Kidney capillary endothelial cell (primary cell): ENCODE data around the gene ATP1A4.

Experiments
- DNase-seq: peaks from one replicate; pipeline ENCODE4 v3.0.0-alpha.2; 2018; ENCODE audit warnings: low spot score

ATP1A4 gene

GRCh38 chr1:160144921-160145320, 6.5 kb upstream of the ATP1A4 start:
- no peak for DNase-seq

GRCh38 chr1:160146107-160146506, 5.3 kb upstream of the ATP1A4 start:
- no peak for DNase-seq

DNA sequence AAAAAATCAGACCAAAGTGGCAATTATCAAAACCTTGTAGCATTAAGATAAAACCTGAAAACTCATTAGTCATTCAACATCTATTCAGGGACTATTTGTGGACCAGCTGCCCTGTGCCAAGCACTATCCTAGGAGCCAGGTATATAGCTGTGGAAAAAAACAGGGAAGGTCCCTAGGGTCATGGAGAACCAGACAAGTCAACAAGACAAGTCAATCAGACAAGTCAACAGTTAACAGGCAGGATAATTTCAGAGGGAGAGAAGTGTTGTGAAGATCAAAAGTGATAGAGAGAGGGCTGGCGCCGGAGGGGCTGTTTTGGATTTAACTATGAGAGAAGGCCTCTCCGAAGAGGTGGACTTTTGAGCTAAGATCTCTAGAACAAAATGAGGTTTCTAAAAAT, 3.3 kb upstream of the ATP1A4 start:
- DNase-seq, result no peak

DNA sequence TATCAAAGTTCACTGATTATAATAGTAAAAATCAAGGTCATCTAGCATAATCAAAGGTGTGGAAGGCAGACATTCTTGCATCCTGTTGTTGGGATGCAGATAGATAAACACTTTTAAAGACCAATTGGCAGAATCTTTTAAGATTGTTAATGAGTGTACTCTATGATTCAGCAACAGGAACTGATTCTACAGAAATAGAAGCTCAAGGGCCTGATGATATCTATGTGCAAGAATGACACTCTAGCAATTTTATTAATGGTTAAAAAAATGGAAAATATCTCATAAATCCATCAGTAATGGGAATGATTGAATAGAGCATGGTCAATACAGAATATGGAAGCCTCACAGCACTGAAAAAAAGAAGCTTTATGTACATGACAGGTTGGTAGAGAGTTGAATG, 2.2 kb upstream of the ATP1A4 start:
- no peak for DNase-seq

- no peak for DNase-seq
Measured at GRCh38 chr1:160149716-160150115, 1.7 kb upstream of the ATP1A4 start.

DNA sequence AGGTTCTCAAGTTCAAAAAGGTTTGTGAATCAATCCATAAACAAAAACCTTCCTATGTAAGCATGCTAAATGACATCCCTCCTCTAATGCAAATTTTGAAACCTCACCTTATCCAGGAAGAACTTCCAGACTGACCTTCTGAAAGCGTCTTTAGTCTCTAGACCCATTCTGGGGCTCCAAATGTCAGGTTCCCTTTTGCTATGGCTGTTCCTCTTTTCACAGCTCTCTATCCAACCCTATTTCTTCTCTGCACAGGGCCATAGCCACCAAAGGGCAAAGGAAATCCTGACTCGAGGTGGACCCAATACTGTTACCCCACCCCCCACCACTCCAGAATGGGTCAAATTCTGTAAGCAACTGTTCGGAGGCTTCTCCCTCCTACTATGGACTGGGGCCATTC, 3.4 kb downstream of the ATP1A4 start:
- no peak for DNase-seq

GRCh38 chr1:160156361-160156760, 5.0 kb downstream of the ATP1A4 start:
- DNase-seq, result no peak

GRCh38 chr1:160157174-160157573, 5.8 kb downstream of the ATP1A4 start:
- no peak for DNase-seq

- DNase-seq, result no peak
Measured at GRCh38 chr1:160158031-160158430, 6.6 kb downstream of the ATP1A4 start.

DNA sequence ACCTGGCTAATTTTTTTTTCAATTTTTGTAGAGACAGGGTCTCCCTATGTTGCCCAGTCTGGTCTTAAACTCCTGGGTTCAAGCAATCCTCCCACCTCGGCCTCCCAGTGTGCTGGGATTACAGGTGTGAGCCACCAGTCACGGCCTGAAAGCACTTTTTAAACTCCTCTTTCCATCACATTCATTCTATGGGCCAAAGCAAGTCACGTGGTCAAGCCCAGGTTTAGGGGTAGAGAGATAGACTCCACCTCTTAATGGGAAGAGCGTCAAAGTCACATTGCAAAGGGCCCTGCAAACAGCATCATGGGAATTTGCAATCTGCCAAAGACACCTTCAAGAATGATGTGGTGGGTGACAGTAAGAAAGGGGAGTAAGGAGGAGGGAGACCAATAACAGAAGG, 7.1 kb downstream of the ATP1A4 start:
- DNase-seq, result no peak

- DNase-seq, result no peak
Measured at GRCh38 chr1:160159846-160160245, 8.4 kb downstream of the ATP1A4 start.

DNA sequence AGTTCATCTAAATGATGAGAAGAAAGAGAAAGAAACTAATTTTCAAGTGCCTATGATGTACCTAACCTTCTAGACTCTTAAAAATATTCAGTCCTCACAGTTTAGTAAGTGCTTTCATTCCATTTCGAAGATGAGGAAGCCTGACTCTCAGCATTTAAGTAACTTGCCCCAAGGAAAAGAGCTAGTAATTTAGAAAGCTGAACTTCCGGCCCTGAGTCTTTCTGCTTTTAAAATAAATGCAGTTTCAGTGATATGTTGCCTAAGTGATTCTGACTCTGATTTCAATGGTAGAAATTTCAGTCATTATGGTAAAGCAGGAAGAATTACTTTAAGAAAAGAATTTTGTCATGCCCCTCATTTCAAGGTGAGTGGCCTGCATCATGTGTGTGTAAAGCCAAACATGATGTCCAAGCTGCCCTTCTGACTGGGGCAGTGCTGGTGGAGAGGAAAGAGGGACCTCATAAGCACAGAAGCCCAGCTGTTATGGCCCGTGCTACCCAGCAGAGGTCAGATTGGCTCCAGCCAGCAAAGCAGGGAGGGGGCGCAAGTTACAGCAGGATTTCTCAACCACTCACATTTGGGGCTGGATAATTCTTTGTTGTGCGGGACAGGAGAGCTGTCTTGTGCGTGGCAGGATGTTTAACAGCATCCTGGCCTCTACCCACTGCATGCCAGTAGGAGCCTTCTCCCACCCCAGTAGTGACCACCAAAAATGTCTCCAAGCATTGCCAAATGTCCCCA, 10.7 kb downstream of the ATP1A4 start:
- DNase-seq, result no peak

GRCh38 chr1:160162931-160163330, 11.5 kb downstream of the ATP1A4 start:
- DNase-seq, result no peak

DNA sequence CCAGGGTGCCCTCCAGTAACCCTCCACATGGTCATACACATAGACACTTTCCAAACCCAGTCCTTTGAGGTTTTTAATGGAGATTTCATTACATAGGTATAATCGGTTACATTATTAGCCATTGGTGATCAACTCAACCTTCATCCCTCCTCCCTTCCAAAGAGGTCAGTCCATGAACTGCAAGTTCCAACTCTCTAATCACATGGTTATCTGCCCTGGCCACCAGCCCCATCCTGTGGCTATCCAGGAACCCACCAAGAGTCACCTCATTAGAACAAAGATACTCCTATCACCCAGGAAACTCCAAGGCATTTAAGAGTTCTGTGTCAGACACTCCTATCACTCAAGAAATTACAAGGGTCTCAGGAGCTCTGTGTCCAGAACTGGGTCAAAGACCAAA, 12.2 kb downstream of the ATP1A4 start:
- no peak for DNase-seq

GRCh38 chr1:160164121-160164520, 12.7 kb downstream of the ATP1A4 start:
- no peak for DNase-seq

GRCh38 chr1:160166166-160166868, 14.9 kb downstream of the ATP1A4 start:
- no peak for DNase-seq

DNA sequence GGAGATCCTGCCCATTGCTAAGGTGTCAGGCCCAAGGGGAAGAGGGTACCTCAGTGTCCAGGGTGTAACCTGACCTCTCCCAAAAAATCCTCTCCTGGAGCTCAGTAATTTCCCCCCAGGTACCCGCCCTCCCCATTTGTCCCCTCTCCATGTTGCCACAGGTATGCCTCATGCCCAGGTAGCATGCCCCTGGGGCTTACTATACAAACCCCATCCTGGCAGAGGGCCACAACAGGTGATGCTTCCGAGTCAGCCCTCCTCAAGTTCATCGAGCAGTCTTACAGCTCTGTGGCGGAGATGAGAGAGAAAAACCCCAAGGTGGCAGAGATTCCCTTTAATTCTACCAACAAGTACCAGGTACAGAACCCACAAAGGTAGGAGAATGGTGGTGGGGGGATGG, 15.7 kb downstream of the ATP1A4 start:
- DNase-seq, result no peak

DNA sequence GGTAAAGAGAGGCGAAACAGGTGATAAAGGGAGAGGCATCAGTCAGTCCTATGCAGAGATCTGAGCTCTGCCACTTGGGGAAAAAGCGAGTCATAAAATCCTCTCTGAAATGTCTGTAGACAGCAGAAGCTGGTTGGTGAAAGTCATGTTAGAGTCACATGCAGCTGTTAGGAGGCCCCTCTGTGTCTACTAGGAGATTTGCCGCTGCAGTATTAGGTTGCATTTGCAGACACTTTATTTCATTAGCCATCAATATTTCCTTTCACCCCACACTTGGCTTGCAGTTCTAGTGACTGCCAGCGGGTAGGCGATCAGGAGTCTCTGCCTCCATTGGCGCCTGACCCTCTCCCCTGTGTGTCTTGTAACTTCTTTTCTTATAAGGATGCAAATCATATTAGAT, 16.2 kb downstream of the ATP1A4 start:
- no peak for DNase-seq

DNA sequence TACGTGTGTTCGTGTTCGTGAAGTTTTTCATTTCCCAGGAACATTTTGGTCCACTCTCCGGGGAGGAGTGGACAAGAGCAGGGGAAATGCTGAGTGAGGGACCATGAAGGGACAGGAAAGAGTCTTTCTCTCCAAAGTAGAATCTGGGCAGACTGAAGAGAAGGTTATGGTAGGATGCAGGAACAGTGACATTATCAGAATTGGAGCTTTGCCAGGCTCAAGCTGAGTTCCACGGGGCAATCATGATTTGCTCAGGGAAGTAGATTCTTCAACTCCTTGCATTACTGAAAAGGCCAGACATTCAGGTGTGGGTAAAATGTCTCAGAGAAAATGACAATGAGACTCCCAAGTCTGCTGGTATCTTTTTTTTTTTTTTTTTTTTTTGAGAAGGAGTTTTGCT, 16.6 kb downstream of the ATP1A4 start:
- no peak for DNase-seq

GRCh38 chr1:160168609-160169369, 17.4 kb downstream of the ATP1A4 start:
- no peak for DNase-seq

- no peak for DNase-seq
Measured at GRCh38 chr1:160169553-160170399, 18.4 kb downstream of the ATP1A4 start.

DNA sequence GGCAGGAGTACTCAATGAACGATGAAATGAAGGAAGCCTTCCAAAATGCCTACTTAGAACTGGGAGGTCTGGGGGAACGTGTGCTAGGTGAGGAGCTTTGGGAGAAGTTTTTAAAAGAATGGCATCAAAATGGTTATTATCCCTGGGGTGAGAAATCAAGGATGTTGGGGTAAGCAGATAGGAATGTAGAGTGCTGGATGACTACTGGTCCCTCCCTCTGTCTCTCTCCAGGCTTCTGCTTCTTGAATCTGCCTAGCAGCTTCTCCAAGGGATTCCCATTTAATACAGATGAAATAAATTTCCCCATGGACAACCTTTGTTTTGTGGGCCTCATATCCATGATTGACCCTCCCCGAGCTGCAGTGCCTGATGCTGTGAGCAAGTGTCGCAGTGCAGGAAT, 20.0 kb downstream of the ATP1A4 start:
- no peak for DNase-seq
